Fibroblast of lung (primary cell): ENCODE measurements around the gene RPS6KA6. TPM values are rescaled to one million over a fixed set of nuclear protein-coding genes. Genes with fewer than 3 reads are reported as not detected.

Experiments used
- DNase-seq, 2 donors: peaks; one replicate each; pipeline versions ENCODE4 v3.0.0 to v3.0.0-alpha.2; 2010; ENCODE audit warnings: low read depth in 2 of 2
- H2AFZ ChIP-seq: 2 replicates; pipeline ENCODE4 v1.5.1; 2012; ENCODE audit warnings: low read length, control low read depth, inconsistent platforms
- H3K27ac ChIP-seq: 2 replicates; pipeline ENCODE4 v1.5.1; 2011; ENCODE audit warnings: low read length, control low read depth; ENCODE audit not compliant: insufficient read depth
- H3K27me3 ChIP-seq: 2 replicates; pipeline ENCODE4 v1.5.1; 2011; ENCODE audit warnings: mild to moderate bottlenecking, low read length; ENCODE audit not compliant: control insufficient read depth, insufficient read depth
- H3K36me3 ChIP-seq: 2 replicates; pipeline ENCODE4 v1.5.1; 2011; ENCODE audit warnings: low read length; ENCODE audit not compliant: control insufficient read depth, insufficient read depth
- H3K4me1 ChIP-seq: 2 replicates; pipeline ENCODE4 v1.5.1; 2011; ENCODE audit warnings: low read length; ENCODE audit not compliant: control insufficient read depth, insufficient read depth; ENCODE audit errors: extremely low read depth
- H3K4me2 ChIP-seq: 2 replicates; pipeline ENCODE4 v1.5.1; 2011; ENCODE audit warnings: low read length, control low read depth; ENCODE audit not compliant: insufficient read depth; ENCODE audit errors: extremely low read depth
- H3K4me3 ChIP-seq, 4 experiments: fragments of 200-600 bp in 1 of 4; sonication (generic) in 1 of 4; replicated peaks in 1 of 4; 2 replicates each; pipeline ENCODE4 v1.5.1; 2011 to 2016; ENCODE audit warnings: low read length in 4 of 4, low read depth in 3 of 4, mild to moderate bottlenecking in 3 of 4, control low read depth in 2 of 4, inconsistent platforms in 1 of 4, mixed read lengths in 1 of 4; ENCODE audit not compliant: insufficient read depth in 1 of 4; ENCODE audit errors: control extremely low read depth in 1 of 4
- H3K79me2 ChIP-seq: 2 replicates; pipeline ENCODE4 v1.5.1; 2012; ENCODE audit warnings: mild to moderate bottlenecking, low read length, inconsistent platforms; ENCODE audit not compliant: control insufficient read depth, insufficient read depth
- H3K9ac ChIP-seq: 2 replicates; pipeline ENCODE4 v1.5.1; 2011; ENCODE audit warnings: mild to moderate bottlenecking, low read length, control low read depth; ENCODE audit not compliant: insufficient read depth
- H3K9me3 ChIP-seq: 2 replicates; pipeline ENCODE4 v1.5.1; 2012; ENCODE audit warnings: low read depth, low read length; ENCODE audit not compliant: control insufficient read depth, insufficient read depth
- H4K20me1 ChIP-seq: 2 replicates; pipeline ENCODE4 v1.5.1; 2011; ENCODE audit warnings: low read length; ENCODE audit not compliant: control insufficient read depth, insufficient read depth; ENCODE audit errors: extremely low read depth
- CTCF ChIP-seq, 2 donors: IDR thresholded peaks in 1 of 2; conservative IDR thresholded peaks in 1 of 2; 1 replicate in 1 of 2; 2 replicates in 1 of 2; pipeline ENCODE4 v1.5.1; 2011 to 2012; ENCODE audit warnings: low read length in 2 of 2, control low read depth in 1 of 2, inconsistent platforms in 1 of 2, low read depth in 1 of 2, mild to moderate bottlenecking in 1 of 2
- EZH2 ChIP-seq: IDR thresholded peaks from 2 replicates; pipeline ENCODE4 v1.5.1; 2012; ENCODE audit warnings: low read length, control low read depth, mild to moderate bottlenecking; ENCODE audit errors: missing control alignments
- polyA plus RNA-seq, 2 donors: library from polyadenylated mRNA; depleted of rRNA in 1 of 2; stranded (reverse) in 1 of 2; unstranded in 1 of 2; fragments of >200 nt; gene quantifications; 2 replicates each; pipeline ENCODE4 v1.2.1, GENCODE V29; 2011 to 2012; ENCODE audit warnings: missing spikeins in 1 of 2
- total RNA-seq: library from RNA; depleted of rRNA; stranded (reverse); fragments of >200 nt; gene quantifications from 2 replicates; pipeline ENCODE4 v1.2.1, GENCODE V29; 2014

RPS6KA6 gene
- total and polyA plus RNA-seq, 2 donors (not counting 1 experiment from before 2014, with no cell fraction given) = 4.2 to 4.5 TPM

GRCh38 chrX:84216881-84217280 lies 28.9 kb upstream of the RPS6KA6 start:
- peak in 1 of 2 donors; percentile 38 for DNase-seq
- no peaks in the 10 kb centered on the region for H4K20me1 ChIP-seq
- no peak overlapping the region for H3K9ac ChIP-seq
- H3K4me3 ChIP-seq = no peak overlapping the region
- TF ChIP-seq EZH2 = no peak
- no peak for TF ChIP-seq CTCF (conservative IDR thresholded peaks at IDR 0.05 in 1 of 2, IDR thresholded peaks at IDR 0.05 in 1 of 2; ENCODE audit: low read depth in 1 of 2, low read length in 2 of 2)
- H3K27me3 ChIP-seq = no peaks in the 10 kb centered on the region
- H3K27ac ChIP-seq = no peak overlapping the region
- H3K9me3 ChIP-seq = no peaks in the 10 kb centered on the region
- H3K79me2 ChIP-seq = no peaks in the 10 kb centered on the region
- H3K36me3 ChIP-seq = no peaks in the 10 kb centered on the region
- H3K4me1 ChIP-seq = no peaks in the 10 kb centered on the region
- H2AFZ ChIP-seq = no peak overlapping the region
- no peak overlapping the region for H3K4me2 ChIP-seq

- Histone ChIP-seq H3K4me3 (no peak overlapping the region), H3K4me1 (no peaks in the 10 kb centered on the region), H2AFZ (no peak overlapping the region), H3K9ac (no peak overlapping the region), H3K9me3 (no peaks in the 10 kb centered on the region), H4K20me1 (no peaks in the 10 kb centered on the region), H3K36me3 (no peaks in the 10 kb centered on the region), H3K27ac (no peak overlapping the region), H3K79me2 (no peaks in the 10 kb centered on the region), H3K27me3 (no peaks in the 10 kb centered on the region), H3K4me2 (no peak overlapping the region)
- DNase-seq = no peak
- TF ChIP-seq EZH2 = no peak
- TF ChIP-seq CTCF (conservative IDR thresholded peaks at IDR 0.05 in 1 of 2, IDR thresholded peaks at IDR 0.05 in 1 of 2; ENCODE audit: low read depth in 1 of 2, low read length in 2 of 2) = no peak
Measured at GRCh38 chrX:84216406-84216805, 28.4 kb upstream of the RPS6KA6 start.

- Histone ChIP-seq H3K4me3 (no peak overlapping the region), H3K27ac (no peak overlapping the region), H3K4me2 (no peak overlapping the region), H4K20me1 (no peaks in the 10 kb centered on the region), H3K9ac (no peak overlapping the region), H3K79me2 (no peaks in the 10 kb centered on the region), H2AFZ (no peak overlapping the region), H3K36me3 (no peaks in the 10 kb centered on the region), H3K27me3 (no peaks in the 10 kb centered on the region), H3K4me1 (no peaks in the 10 kb centered on the region), H3K9me3 (no peaks in the 10 kb centered on the region)
- DNase-seq = no peak
- no peak for TF ChIP-seq EZH2
- TF ChIP-seq CTCF (conservative IDR thresholded peaks at IDR 0.05 in 1 of 2, IDR thresholded peaks at IDR 0.05 in 1 of 2; ENCODE audit: low read depth in 1 of 2, low read length in 2 of 2) = no peak
Measured at GRCh38 chrX:84205276-84205675, 17.3 kb upstream of the RPS6KA6 start.
